GM12865 (cell line): ENCODE data around the gene CLBA1.

Experiments used
- DNase-seq: peaks from one replicate; pipeline ENCODE4 v3.0.0; 2010; ENCODE audit warnings: low read depth
- H3K4me3 ChIP-seq: 2 replicates; pipeline ENCODE4 v1.5.1; 2011; ENCODE audit warnings: mild to moderate bottlenecking, low read depth, low read length, control low read depth
- CTCF ChIP-seq: IDR thresholded peaks from 2 replicates; pipeline ENCODE4 v1.5.1; 2011; ENCODE audit warnings: low read length, control low read depth, low read depth, inconsistent platforms; ENCODE audit not compliant: insufficient read depth; ENCODE audit errors: missing control alignments

CLBA1 gene

GRCh38 chr14:104966261-104966865 is 19.2 kb upstream of the CLBA1 start:
- TF ChIP-seq CTCF, result no peak
- no peak for DNase-seq

DNA sequence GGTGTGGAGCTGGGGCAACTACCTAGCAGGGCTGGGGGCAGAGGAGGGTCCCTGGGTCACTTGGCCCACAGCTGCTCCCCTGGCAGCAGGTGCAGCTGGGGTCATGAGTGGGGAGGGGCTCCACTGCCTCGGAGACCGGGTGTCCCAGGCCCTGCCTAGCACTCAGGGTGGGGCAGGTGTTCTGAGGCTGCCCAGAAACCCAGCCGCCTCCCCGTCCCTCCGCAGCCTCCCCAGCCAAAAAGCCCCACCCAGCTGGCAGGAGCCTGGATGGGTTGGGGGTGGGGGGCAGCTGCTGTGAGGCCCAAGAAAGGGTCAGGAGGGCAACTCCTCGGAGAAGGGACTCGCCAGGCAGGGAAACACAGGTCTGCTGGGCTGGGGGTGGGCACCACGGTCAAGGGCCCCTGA is 18.6 kb upstream of the CLBA1 start:
- DNase-seq, result no peak
- H3K4me3 ChIP-seq, result no peak overlapping the region
- TF ChIP-seq CTCF, result no peak

More at GRCh38 chr14:104966261-104966865, 19.2 kb upstream of the CLBA1 start:
- H3K4me3 ChIP-seq, result no peak overlapping the region

- H3K4me3 ChIP-seq, result no peak overlapping the region
- no peak for DNase-seq
- TF ChIP-seq CTCF, result no peak
Observed at GRCh38 chr14:104967386-104968152, 18.0 kb upstream of the CLBA1 start.

GRCh38 chr14:104968153-104968527 is 17.4 kb upstream of the CLBA1 start:
- TF ChIP-seq CTCF, result no peak
- DNase-seq, result no peak
- no peak overlapping the region for H3K4me3 ChIP-seq

GRCh38 chr14:104968541-104969401 is 16.8 kb upstream of the CLBA1 start:
- DNase-seq, result no peak
- H3K4me3 ChIP-seq, result no peak overlapping the region
- TF ChIP-seq CTCF, result no peak

DNA sequence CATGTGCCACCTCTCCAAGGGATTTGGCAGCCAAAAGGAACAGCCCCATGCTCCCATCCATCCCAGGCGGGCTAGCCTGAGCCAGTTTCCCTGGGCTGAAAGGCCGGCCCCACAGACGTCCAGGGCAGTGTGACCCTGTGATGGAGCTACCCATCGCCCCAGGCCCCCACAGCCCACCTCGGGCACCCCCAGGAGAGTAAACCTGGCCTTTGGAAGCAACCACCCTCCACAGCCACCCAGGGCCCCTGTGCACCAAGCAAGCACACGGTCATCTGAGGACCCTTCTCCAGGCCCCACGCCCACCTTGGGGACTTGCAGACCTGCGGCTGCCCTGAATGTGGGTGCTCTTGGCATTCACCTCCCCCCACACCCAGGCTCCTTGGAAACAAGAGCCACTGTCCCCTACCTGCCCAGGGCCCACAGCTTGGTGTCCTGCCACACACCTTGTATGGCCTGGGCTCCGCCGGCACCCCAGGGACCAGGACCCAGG is 15.8 kb upstream of the CLBA1 start:
- no peak for TF ChIP-seq CTCF
- DNase-seq, result no peak
- H3K4me3 ChIP-seq, result no peak overlapping the region
